Mammary epithelial cell (primary cell): Measurements from ENCODE around the gene MYOG.

Experiments
- EZH2 ChIP-seq: IDR thresholded peaks from 2 replicates; pipeline ENCODE4 v1.6.1; 2012; ENCODE audit warnings: low read length, inconsistent platforms, borderline replicate concordance
- TF ChIP-seq, protein P1 (sequence below), 2 donors: IDR thresholded peaks in 1 of 2; conservative IDR thresholded peaks in 1 of 2; 2 replicates each; pipeline ENCODE4 v1.5.1; 2011 to 2012; ENCODE audit warnings: inconsistent platforms in 2 of 2, low read length in 2 of 2, mild to moderate bottlenecking in 2 of 2, control low read depth in 1 of 2, low read depth in 1 of 2; ENCODE audit not compliant: insufficient read depth in 1 of 2; ENCODE audit errors: extremely low read depth in 1 of 2

DNA sequence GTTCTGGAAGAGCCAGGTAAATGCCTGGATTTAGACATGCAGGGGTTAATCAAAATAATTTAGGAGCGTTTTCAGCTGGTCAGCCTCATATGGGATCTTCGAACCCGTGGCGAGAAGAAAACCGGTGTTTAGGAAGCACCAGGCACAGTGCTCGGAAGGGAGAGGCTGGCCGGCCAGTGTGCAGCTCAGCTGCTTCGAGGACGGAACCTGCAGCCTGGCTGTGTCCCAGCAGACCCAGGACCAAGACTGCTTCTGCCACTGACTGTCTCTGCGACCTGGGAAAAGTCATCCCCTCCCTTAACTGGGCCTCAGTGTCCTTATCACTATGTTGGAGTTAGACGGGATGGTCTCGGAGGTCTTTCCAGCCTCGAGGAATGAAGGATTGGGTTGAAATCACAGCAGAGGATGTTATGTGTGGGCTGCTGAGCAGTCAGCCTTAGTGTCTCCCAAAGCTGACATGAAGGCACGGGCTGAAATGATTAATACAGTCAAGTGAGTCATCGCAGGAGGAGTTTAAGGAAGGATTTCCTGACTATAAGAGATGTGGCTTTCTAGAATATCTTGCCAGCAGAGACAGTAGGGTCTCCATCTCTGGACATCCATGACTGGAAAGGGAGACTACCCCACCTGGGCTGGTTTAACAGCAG lies 38.7 kb downstream of the MYOG start:
- TF ChIP-seq, protein P1, sequence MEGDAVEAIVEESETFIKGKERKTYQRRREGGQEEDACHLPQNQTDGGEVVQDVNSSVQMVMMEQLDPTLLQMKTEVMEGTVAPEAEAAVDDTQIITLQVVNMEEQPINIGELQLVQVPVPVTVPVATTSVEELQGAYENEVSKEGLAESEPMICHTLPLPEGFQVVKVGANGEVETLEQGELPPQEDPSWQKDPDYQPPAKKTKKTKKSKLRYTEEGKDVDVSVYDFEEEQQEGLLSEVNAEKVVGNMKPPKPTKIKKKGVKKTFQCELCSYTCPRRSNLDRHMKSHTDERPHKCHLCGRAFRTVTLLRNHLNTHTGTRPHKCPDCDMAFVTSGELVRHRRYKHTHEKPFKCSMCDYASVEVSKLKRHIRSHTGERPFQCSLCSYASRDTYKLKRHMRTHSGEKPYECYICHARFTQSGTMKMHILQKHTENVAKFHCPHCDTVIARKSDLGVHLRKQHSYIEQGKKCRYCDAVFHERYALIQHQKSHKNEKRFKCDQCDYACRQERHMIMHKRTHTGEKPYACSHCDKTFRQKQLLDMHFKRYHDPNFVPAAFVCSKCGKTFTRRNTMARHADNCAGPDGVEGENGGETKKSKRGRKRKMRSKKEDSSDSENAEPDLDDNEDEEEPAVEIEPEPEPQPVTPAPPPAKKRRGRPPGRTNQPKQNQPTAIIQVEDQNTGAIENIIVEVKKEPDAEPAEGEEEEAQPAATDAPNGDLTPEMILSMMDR (conservative IDR thresholded peaks at IDR 0.05 in 1 of 2, IDR thresholded peaks at IDR 0.05 in 1 of 2; ENCODE audit: extremely low read depth in 1 of 2, insufficient read depth in 1 of 2, low read depth in 1 of 2, low read length in 2 of 2), result no peak
- TF ChIP-seq EZH2, result no peak
